Gastrocnemius medialis (tissue), 4 donors: ENCODE results near the gene EBP. TPM values are rescaled to one million over a fixed set of nuclear protein-coding genes. Genes with fewer than 3 reads are reported as not detected.

Experiments used
- ATAC-seq, 2 donors: fragments of 150-250 bp; one replicate each; pipeline ENCODE4 v1.9.1; 2016
- DNase-seq, 2 donors: peaks; one replicate each; pipeline ENCODE4 v3.0.0-alpha.2; 2019
- H3K27ac ChIP-seq, 4 donors: fragments of 200-600 bp; sonication (generic); 1 replicate in 1 of 4; 2 replicates in 3 of 4; pipeline ENCODE4 v1.5.1; 2016 to 2018; ENCODE audit warnings: mild to moderate bottlenecking in 2 of 4, moderate library complexity in 1 of 4
- H3K27me3 ChIP-seq, 3 donors: fragments of 200-600 bp; sonication (generic) in 2 of 3; 1 replicate in 1 of 3; 2 replicates in 2 of 3; pipeline versions ENCODE4 v1.5.1 to v1.6.0; 2016 to 2019; ENCODE audit warnings: mild to moderate bottlenecking in 1 of 3, moderate library complexity in 1 of 3
- H3K36me3 ChIP-seq, 2 donors: fragments of 200-600 bp; sonication (generic) in 1 of 2; one replicate each; pipeline ENCODE4 v1.5.1; 2017 to 2018
- H3K4me1 ChIP-seq, 2 donors: fragments of 200-600 bp; sonication (generic) in 1 of 2; one replicate each; pipeline ENCODE4 v1.5.1; 2016 to 2017; ENCODE audit warnings: mild to moderate bottlenecking in 2 of 2
- H3K4me3 ChIP-seq, 4 donors: fragments of 200-600 bp; sonication (generic) in 3 of 4; 1 replicate in 1 of 4; 2 replicates in 3 of 4; pipeline ENCODE4 v1.5.1; 2016 to 2019; ENCODE audit warnings: mild to moderate bottlenecking in 2 of 4
- H3K9me3 ChIP-seq, 3 donors: fragments of 200-600 bp; sonication (generic) in 2 of 3; 1 replicate in 1 of 3; 2 replicates in 2 of 3; pipeline ENCODE4 v1.5.1; 2016 to 2019
- POLR2A ChIP-seq, 2 donors: fragments of 450-650 bp; IDR thresholded peaks; one replicate each; pipeline ENCODE4 v1.6.1; 2017; ENCODE audit warnings: antibody characterized with exemption in 2 of 2, mild to moderate bottlenecking in 2 of 2, moderate library complexity in 2 of 2
- in situ Hi-C, 4 donors: fragments of 200-750 bp; cut with MboI; loops; one replicate each; pipeline versions ENCODE4 v1.15.0 to v1.8.0; 2017; ENCODE audit warnings: low sequenced_read_pairs in 4 of 4
- intact Hi-C: fragments of 100-400 bp; cut with DNase I; formaldehyde crosslinking; loops from one replicate; pipeline ENCODE4 v1.15.1; 2023; ENCODE audit warnings: low total_unique reads
- total RNA-seq, 4 donors: library from RNA; depleted of rRNA; stranded (reverse); fragments of >200 nt; gene quantifications; one replicate each; pipeline versions ENCODE4 v1.1.0 to v1.2.3, GENCODE V29; 2016
- TF ChIP-seq, protein P1 (sequence below), 5 experiments: fragments of 450-650 bp in 3 of 5; fragments of 200-600 bp in 2 of 5; sonication (generic) in 2 of 5; IDR thresholded peaks in 4 of 5; conservative IDR thresholded peaks in 1 of 5; 1 replicate in 4 of 5; 2 replicates in 1 of 5; pipeline ENCODE4 v1.5.1; 2016 to 2019; ENCODE audit warnings: antibody characterized with exemption in 5 of 5, mild to moderate bottlenecking in 3 of 5, moderate library complexity in 3 of 5

The EBP gene
- total RNA-seq, 4 donors from 2014 or later = 2.7 to 5.3 (median 4.3) TPM

- intact Hi-C loops (loop anchor here (1.0 to 10.0 kb wide), 4 partner anchors 31 to 98 kb away; partner anchors contain the start of genes EBP, PORCN, RBM3 and TBC1D25), in situ Hi-C loops (loop anchor here in 1 of 4 donors (25.0 kb wide), 1 partner anchor 390 kb away; no protein-coding TSS in a partner anchor)
- no peak for DNase-seq
- Histone ChIP-seq H3K9me3 (no peaks in the 10 kb centered on the region), H3K4me1 (no peaks in the 10 kb centered on the region), H3K4me3 (peak overlapping the region in 3 of 4 donors; percentile 58 to 78 (median 76)), H3K27me3 (no peaks in the 10 kb centered on the region), H3K36me3 (no peaks in the 10 kb centered on the region), H3K27ac (peak overlapping the region in 3 of 4 donors; percentile 78 to 85 (median 83))
- TF ChIP-seq, protein P1, sequence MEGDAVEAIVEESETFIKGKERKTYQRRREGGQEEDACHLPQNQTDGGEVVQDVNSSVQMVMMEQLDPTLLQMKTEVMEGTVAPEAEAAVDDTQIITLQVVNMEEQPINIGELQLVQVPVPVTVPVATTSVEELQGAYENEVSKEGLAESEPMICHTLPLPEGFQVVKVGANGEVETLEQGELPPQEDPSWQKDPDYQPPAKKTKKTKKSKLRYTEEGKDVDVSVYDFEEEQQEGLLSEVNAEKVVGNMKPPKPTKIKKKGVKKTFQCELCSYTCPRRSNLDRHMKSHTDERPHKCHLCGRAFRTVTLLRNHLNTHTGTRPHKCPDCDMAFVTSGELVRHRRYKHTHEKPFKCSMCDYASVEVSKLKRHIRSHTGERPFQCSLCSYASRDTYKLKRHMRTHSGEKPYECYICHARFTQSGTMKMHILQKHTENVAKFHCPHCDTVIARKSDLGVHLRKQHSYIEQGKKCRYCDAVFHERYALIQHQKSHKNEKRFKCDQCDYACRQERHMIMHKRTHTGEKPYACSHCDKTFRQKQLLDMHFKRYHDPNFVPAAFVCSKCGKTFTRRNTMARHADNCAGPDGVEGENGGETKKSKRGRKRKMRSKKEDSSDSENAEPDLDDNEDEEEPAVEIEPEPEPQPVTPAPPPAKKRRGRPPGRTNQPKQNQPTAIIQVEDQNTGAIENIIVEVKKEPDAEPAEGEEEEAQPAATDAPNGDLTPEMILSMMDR (IDR thresholded peaks at IDR 0.05 in 4 of 5, conservative IDR thresholded peaks at IDR 0.05 in 1 of 5) = no peak
- no peak for TF ChIP-seq POLR2A (IDR thresholded peaks at IDR 0.05)
- ATAC-seq = no peak
Measured at GRCh38 chrX:48476919-48477318, 44.7 kb upstream of the EBP start.

GRCh38 chrX:48477960-48478755, 43.5 kb upstream of the EBP start:
- ATAC-seq = no peak
- no peak for DNase-seq
- intact Hi-C loops = loop anchor here (5.0 to 10.0 kb wide), 3 partner anchors 44 to 97 kb away; partner anchors contain the start of genes EBP, RBM3 and TBC1D25
- no peak overlapping the region for H3K27ac ChIP-seq
- H3K27me3 ChIP-seq = no peaks in the 10 kb centered on the region
- in situ Hi-C loops = loop anchor here in 1 of 4 donors (25.0 kb wide), 1 partner anchor 391 kb away; no protein-coding TSS in a partner anchor
- no peak overlapping the region for H3K4me3 ChIP-seq
- no peaks in the 10 kb centered on the region for H3K4me1 ChIP-seq
- TF ChIP-seq POLR2A (IDR thresholded peaks at IDR 0.05) = no peak
- TF ChIP-seq, protein P1 (IDR thresholded peaks at IDR 0.05 in 4 of 5, conservative IDR thresholded peaks at IDR 0.05 in 1 of 5) = no peak
- H3K9me3 ChIP-seq = no peaks in the 10 kb centered on the region
- no peaks in the 10 kb centered on the region for H3K36me3 ChIP-seq

DNA sequence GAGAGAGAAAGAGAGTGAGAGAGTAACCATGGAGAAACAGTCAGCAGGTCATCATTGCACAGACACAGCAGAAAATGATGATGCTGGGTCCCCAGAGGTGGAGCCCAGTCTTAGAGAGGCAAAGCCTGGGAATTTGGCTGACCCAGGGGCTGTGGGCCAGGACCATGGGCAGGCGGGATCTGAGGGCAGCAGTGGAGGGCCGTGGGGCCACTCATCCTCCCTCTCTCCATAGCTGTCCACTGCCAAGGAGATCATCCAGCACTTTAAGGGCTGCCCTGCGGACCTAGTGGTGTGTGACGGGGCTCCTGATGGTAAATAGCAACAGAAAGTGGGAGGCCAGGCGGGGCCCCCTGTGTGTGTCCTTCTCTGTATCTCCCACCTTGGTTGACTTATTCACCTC, 42.8 kb upstream of the EBP start:
- DNase-seq = no peak
- Histone ChIP-seq H3K9me3 (no peaks in the 10 kb centered on the region), H3K4me1 (no peaks in the 10 kb centered on the region), H3K27ac (no peak overlapping the region), H3K4me3 (no peak overlapping the region), H3K36me3 (no peaks in the 10 kb centered on the region), H3K27me3 (no peaks in the 10 kb centered on the region)
- TF ChIP-seq POLR2A (IDR thresholded peaks at IDR 0.05) = no peak
- intact Hi-C loops (loop anchor here (5.0 to 10.0 kb wide), 3 partner anchors 43 to 96 kb away; partner anchors contain the start of genes EBP, RBM3 and TBC1D25), in situ Hi-C loops (loop anchor here in 1 of 4 donors (25.0 kb wide), 1 partner anchor 392 kb away; no protein-coding TSS in a partner anchor)
- no peak for ATAC-seq

DNA sequence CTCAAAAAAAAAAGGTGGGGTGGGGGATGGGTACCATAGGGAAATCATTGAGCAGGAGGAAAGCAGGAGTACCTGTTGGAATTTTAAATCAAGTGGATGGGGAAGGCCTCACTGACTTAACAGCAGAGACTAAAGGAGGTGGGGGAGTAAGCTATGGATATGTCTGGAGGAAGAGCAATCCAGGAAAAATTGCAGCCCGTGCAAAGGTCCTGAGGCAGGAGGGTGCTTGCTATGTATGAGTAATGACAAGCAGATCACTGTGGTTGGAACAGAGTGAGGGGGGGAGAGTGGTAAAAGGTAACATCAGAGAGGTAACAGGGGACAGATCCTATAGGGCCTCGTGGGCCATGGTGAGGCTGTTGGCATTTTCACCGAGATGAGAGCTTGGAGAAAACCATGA, 41.5 kb upstream of the EBP start:
- no peak for TF ChIP-seq POLR2A (IDR thresholded peaks at IDR 0.05)
- TF ChIP-seq, protein P1 (IDR thresholded peaks at IDR 0.05 in 4 of 5, conservative IDR thresholded peaks at IDR 0.05 in 1 of 5) = no peak
- in situ Hi-C loops = loop anchor here in 1 of 4 donors (25.0 kb wide), 1 partner anchor 393 kb away; no protein-coding TSS in a partner anchor
- DNase-seq = no peak
- H3K4me3 ChIP-seq = no peak overlapping the region
- H3K4me1 ChIP-seq = no peaks in the 10 kb centered on the region
- ATAC-seq = no peak
- peaks cover 0 to 8% of the 10 kb centered on the region in 2 donors for H3K36me3 ChIP-seq
- no peak overlapping the region for H3K27ac ChIP-seq
- H3K27me3 ChIP-seq = no peaks in the 10 kb centered on the region
- no peaks in the 10 kb centered on the region for H3K9me3 ChIP-seq
- intact Hi-C loops = no loop called here

DNA sequence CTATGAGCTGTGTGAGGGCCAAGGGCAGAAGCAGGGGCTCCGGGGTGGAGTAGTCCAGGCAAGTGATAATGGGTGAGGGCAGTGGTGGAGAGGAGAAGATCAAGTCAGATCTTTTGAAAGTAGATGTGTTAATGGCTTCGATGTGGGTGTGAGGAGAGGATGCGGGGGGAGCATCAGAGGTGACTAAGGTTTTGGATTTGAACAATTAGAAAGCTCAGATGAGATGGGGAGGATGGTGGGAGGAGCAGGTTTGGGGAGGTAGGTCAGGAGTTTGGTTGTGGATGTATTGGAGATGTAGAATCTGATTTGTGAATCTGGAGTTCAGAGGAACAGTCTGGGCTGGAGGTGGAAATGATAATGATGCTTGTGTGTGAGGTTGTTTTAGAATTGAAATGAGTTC, 41.0 kb upstream of the EBP start:
- ATAC-seq = no peak
- no peaks in the 10 kb centered on the region for H3K4me1 ChIP-seq
- H3K27ac ChIP-seq = no peak overlapping the region
- TF ChIP-seq, protein P1 (IDR thresholded peaks at IDR 0.05 in 4 of 5, conservative IDR thresholded peaks at IDR 0.05 in 1 of 5) = no peak
- TF ChIP-seq POLR2A (IDR thresholded peaks at IDR 0.05) = no peak
- in situ Hi-C loops (loop anchor here in 1 of 4 donors (25.0 kb wide), 1 partner anchor 393 kb away; no protein-coding TSS in a partner anchor), intact Hi-C loops (no loop called here)
- H3K27me3 ChIP-seq = no peaks in the 10 kb centered on the region
- no peaks in the 10 kb centered on the region for H3K9me3 ChIP-seq
- peaks cover 0 to 8% of the 10 kb centered on the region in 2 donors for H3K36me3 ChIP-seq
- no peak for DNase-seq
- no peak overlapping the region for H3K4me3 ChIP-seq
